ENCODE measurements around the gene USB1.

DNA sequence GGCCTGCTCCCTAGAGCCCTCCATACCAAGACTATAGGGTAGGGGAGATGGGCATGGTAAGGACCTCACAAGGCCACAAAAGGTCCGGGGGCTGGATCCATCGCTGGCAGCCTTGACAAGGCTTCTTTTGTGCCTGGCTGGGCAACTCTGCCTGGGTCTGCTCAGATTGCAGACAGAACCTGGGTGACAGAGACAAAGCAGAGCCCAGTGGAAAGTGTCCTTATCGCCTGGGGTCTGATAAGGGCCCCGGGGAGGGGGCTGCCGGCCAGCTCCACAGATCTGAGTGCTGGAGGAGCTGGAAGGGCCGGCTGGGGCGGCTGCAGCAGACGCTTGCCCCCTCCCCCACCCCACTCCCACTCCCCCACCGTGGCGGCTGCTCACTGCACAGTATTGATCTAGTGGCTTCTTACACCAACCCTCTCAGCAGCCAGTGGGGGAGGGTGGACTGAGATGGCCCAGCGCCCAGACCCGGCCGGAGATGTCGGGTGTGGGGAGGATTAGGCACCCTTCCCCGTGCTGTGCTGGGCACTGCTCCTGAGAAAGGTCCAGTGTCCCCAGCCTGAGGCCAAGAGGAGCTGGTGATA is 31.6 kb downstream of the USB1 start:
- TF ChIP-seq KLF17 (tag by site-specific recombination; IDR thresholded peaks at IDR 0.05) (no peak), MZF1 (tag by site-specific recombination; IDR thresholded peaks at IDR 0.05; ENCODE audit: borderline replicate concordance) (no peak), ZNF175 (tag by site-specific recombination; IDR thresholded peaks at IDR 0.05) (no peak), ZNF501 (tag by site-specific recombination; IDR thresholded peaks at IDR 0.05) (no peak), ZNF571 (tag by site-specific recombination; IDR thresholded peaks at IDR 0.05) (no peak), ZNF426 (tag by site-specific recombination; IDR thresholded peaks at IDR 0.05) (no peak), ZSCAN5A (tag by site-specific recombination; IDR thresholded peaks at IDR 0.05) (no peak), SALL2 (tag by site-specific recombination; IDR thresholded peaks at IDR 0.05; ENCODE audit: borderline replicate concordance) (no peak)
- TF ChIP-seq, protein P1, sequence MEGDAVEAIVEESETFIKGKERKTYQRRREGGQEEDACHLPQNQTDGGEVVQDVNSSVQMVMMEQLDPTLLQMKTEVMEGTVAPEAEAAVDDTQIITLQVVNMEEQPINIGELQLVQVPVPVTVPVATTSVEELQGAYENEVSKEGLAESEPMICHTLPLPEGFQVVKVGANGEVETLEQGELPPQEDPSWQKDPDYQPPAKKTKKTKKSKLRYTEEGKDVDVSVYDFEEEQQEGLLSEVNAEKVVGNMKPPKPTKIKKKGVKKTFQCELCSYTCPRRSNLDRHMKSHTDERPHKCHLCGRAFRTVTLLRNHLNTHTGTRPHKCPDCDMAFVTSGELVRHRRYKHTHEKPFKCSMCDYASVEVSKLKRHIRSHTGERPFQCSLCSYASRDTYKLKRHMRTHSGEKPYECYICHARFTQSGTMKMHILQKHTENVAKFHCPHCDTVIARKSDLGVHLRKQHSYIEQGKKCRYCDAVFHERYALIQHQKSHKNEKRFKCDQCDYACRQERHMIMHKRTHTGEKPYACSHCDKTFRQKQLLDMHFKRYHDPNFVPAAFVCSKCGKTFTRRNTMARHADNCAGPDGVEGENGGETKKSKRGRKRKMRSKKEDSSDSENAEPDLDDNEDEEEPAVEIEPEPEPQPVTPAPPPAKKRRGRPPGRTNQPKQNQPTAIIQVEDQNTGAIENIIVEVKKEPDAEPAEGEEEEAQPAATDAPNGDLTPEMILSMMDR (tag by site-specific recombination; IDR thresholded peaks at IDR 0.05): no peak
- TF ChIP-seq, protein P2, sequence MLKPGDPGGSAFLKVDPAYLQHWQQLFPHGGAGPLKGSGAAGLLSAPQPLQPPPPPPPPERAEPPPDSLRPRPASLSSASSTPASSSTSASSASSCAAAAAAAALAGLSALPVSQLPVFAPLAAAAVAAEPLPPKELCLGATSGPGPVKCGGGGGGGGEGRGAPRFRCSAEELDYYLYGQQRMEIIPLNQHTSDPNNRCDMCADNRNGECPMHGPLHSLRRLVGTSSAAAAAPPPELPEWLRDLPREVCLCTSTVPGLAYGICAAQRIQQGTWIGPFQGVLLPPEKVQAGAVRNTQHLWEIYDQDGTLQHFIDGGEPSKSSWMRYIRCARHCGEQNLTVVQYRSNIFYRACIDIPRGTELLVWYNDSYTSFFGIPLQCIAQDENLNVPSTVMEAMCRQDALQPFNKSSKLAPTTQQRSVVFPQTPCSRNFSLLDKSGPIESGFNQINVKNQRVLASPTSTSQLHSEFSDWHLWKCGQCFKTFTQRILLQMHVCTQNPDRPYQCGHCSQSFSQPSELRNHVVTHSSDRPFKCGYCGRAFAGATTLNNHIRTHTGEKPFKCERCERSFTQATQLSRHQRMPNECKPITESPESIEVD (tag by site-specific recombination; IDR thresholded peaks at IDR 0.05): no peak

Data from HEK293 (cell line).